Neural cell (in vitro differentiated cells): Measurements from ENCODE around the gene KLK10. TPM values are rescaled to one million over a fixed set of nuclear protein-coding genes. Genes with fewer than 3 reads are reported as not detected.

Source experiments
- H2AFZ ChIP-seq: fragments of 200-600, 300-800 bp; sonication (generic), shearing (Covaris generic); 2 replicates; pipeline ENCODE4 v1.6.0; 2014; ENCODE audit warnings: low read depth, mild to moderate bottlenecking, antibody characterized with exemption, low read length, moderate library complexity
- H3F3A ChIP-seq: fragments of 200-600 bp; shearing (Covaris generic); 2 replicates; pipeline ENCODE4 v1.6.1; 2016; ENCODE audit warnings: mild to moderate bottlenecking, moderate library complexity, mixed read lengths, antibody characterized with exemption, low read length; ENCODE audit not compliant: insufficient read depth, poor library complexity, severe bottlenecking
- H3K27ac ChIP-seq: fragments of 200-600, 300-800 bp; sonication (generic), shearing (Covaris generic); 2 replicates; pipeline ENCODE4 v1.5.1; 2014; ENCODE audit warnings: mild to moderate bottlenecking, low read length, moderate library complexity
- H3K27me3 ChIP-seq: fragments of 300-800, 200-600 bp; sonication (generic), shearing (Covaris generic); 2 replicates; pipeline ENCODE4 v1.6.0; 2014; ENCODE audit warnings: mild to moderate bottlenecking, low read depth, low read length, moderate library complexity; ENCODE audit not compliant: insufficient read depth
- H3K36me3 ChIP-seq: fragments of 300-800, 200-600 bp; sonication (generic), shearing (Covaris generic); 2 replicates; pipeline ENCODE4 v1.5.1; 2014; ENCODE audit warnings: mild to moderate bottlenecking, antibody characterized with exemption, low read length, moderate library complexity; ENCODE audit not compliant: insufficient read depth
- H3K4me2 ChIP-seq: fragments of 300-800, 200-600 bp; sonication (generic), shearing (Covaris generic); 2 replicates; pipeline ENCODE4 v1.6.0; 2014; ENCODE audit warnings: mild to moderate bottlenecking, low read length
- H3K4me3 ChIP-seq: fragments of 300-800, 200-600 bp; sonication (generic), shearing (Covaris generic); 2 replicates; pipeline ENCODE4 v1.5.1; 2014; ENCODE audit warnings: mild to moderate bottlenecking, low read length, moderate library complexity
- H3K79me2 ChIP-seq: fragments of 200-600 bp; shearing (Covaris generic); replicated peaks from 2 replicates; pipeline ENCODE4 v1.6.0; 2014; ENCODE audit warnings: mild to moderate bottlenecking, low read length, moderate library complexity; ENCODE audit not compliant: insufficient read depth
- H3K9ac ChIP-seq: fragments of 300-800, 200-600 bp; sonication (generic), shearing (Covaris generic); 2 replicates; pipeline ENCODE4 v1.6.1; 2016; ENCODE audit warnings: mild to moderate bottlenecking, low read length, mixed read lengths
- H3K9me2 ChIP-seq: fragments of 200-600 bp; shearing (Covaris generic); 2 replicates; pipeline ENCODE4 v1.6.1; 2016; ENCODE audit warnings: mild to moderate bottlenecking, low read length, mixed read lengths; ENCODE audit not compliant: insufficient read depth
- H3K9me3 ChIP-seq: fragments of 200-600, 300-800 bp; sonication (generic), shearing (Covaris generic); 2 replicates; pipeline ENCODE4 v1.6.1; 2016; ENCODE audit warnings: mild to moderate bottlenecking, mixed run types, low read length, moderate library complexity, mixed read lengths
- H4K20me1 ChIP-seq: fragments of 200-600 bp; shearing (Covaris generic); 2 replicates; pipeline ENCODE4 v1.6.1; 2016; ENCODE audit warnings: mild to moderate bottlenecking, mixed run types; ENCODE audit not compliant: insufficient read depth
- EP300 ChIP-seq: fragments of 450-650 bp; conservative IDR thresholded peaks from 2 replicates; pipeline ENCODE4 v1.6.1; 2014; ENCODE audit warnings: antibody characterized with exemption, mild to moderate bottlenecking, moderate library complexity; ENCODE audit not compliant: poor library complexity, severe bottlenecking
- EZH2 ChIP-seq: fragments of 200-600, 300-800 bp; shearing (Covaris generic), sonication (generic); IDR thresholded peaks from 2 replicates; pipeline ENCODE4 v1.6.1; 2014; ENCODE audit warnings: antibody characterized with exemption, low read length, borderline replicate concordance, mild to moderate bottlenecking; ENCODE audit not compliant: insufficient read depth, poor library complexity, severe bottlenecking
- MXI1 ChIP-seq: fragments of 450-650 bp; conservative IDR thresholded peaks from 2 replicates; pipeline ENCODE4 v1.6.1; 2014; ENCODE audit warnings: antibody characterized with exemption, mild to moderate bottlenecking; ENCODE audit not compliant: poor library complexity, severe bottlenecking
- POLR2AphosphoS5 ChIP-seq: IDR thresholded peaks from 2 replicates; pipeline ENCODE4 v1.6.1; 2012
- RAD21 ChIP-seq: fragments of 450-650 bp; conservative IDR thresholded peaks from 2 replicates; pipeline ENCODE4 v1.6.1; 2014; ENCODE audit warnings: antibody characterized with exemption, mild to moderate bottlenecking, moderate library complexity
- SMC3 ChIP-seq: fragments of 450-650 bp; conservative IDR thresholded peaks from 2 replicates; pipeline ENCODE4 v1.6.1; 2014; ENCODE audit warnings: antibody characterized with exemption, mild to moderate bottlenecking, moderate library complexity; ENCODE audit not compliant: poor library complexity
- TAF1 ChIP-seq: IDR thresholded peaks from 2 replicates; pipeline ENCODE4 v1.6.1; 2012; ENCODE audit warnings: low read depth
- polyA plus RNA-seq: library from polyadenylated mRNA; depleted of rRNA; stranded (reverse); fragments of >200 nt; gene quantifications from 2 replicates; pipeline ENCODE4 v1.2.3, GENCODE V29; 2014
- TF ChIP-seq, protein P1 (sequence below): fragments of 450-650 bp; IDR thresholded peaks from 2 replicates; pipeline ENCODE4 v1.5.1; 2014; ENCODE audit warnings: antibody characterized with exemption, mild to moderate bottlenecking, moderate library complexity; ENCODE audit not compliant: poor library complexity, severe bottlenecking
- TF ChIP-seq, protein P2 (sequence below): IDR thresholded peaks from 2 replicates; pipeline ENCODE4 v1.6.1; 2012; ENCODE audit warnings: borderline replicate concordance

The KLK10 gene
- polyA plus RNA-seq, 1 donor from 2014 or later, result 0.73 TPM

DNA sequence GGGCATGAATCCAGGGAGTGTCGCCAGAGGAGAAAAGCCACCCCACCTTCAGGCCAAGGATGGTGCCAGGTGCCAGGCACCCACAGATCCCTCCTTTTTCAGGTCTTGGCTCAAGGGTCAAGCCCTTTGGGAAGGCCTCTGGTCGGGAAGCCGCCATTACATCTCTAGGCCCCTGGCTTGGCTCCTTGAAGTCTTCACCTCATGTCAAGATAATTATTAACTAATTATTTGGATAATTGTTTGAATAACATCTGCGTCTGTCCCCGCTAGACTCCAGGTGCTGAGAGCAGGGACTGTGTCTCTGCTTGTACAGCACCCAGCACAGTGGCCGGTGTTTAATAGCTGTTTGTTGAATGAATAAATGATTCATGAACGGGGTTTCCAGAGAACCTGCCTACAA lies 44.2 kb upstream of the KLK10 start:
- H3K9me2 ChIP-seq, result no peaks in the 10 kb centered on the region
- no peaks in the 10 kb centered on the region for H3K79me2 ChIP-seq
- no peaks in the 10 kb centered on the region for H4K20me1 ChIP-seq
- H3K9me3 ChIP-seq, result no peaks in the 10 kb centered on the region
- no peak overlapping the region for H3K4me3 ChIP-seq
- H2AFZ ChIP-seq, result no peak overlapping the region
- H3K4me2 ChIP-seq, result no peak overlapping the region
- TF ChIP-seq MXI1 (no peak), TAF1 (no peak), RAD21 (no peak)
- TF ChIP-seq, protein P1, sequence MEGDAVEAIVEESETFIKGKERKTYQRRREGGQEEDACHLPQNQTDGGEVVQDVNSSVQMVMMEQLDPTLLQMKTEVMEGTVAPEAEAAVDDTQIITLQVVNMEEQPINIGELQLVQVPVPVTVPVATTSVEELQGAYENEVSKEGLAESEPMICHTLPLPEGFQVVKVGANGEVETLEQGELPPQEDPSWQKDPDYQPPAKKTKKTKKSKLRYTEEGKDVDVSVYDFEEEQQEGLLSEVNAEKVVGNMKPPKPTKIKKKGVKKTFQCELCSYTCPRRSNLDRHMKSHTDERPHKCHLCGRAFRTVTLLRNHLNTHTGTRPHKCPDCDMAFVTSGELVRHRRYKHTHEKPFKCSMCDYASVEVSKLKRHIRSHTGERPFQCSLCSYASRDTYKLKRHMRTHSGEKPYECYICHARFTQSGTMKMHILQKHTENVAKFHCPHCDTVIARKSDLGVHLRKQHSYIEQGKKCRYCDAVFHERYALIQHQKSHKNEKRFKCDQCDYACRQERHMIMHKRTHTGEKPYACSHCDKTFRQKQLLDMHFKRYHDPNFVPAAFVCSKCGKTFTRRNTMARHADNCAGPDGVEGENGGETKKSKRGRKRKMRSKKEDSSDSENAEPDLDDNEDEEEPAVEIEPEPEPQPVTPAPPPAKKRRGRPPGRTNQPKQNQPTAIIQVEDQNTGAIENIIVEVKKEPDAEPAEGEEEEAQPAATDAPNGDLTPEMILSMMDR, result no peak
- no peaks in the 10 kb centered on the region for H3K36me3 ChIP-seq
- no peak overlapping the region for H3K27ac ChIP-seq
- peaks cover 16% of the 10 kb centered on the region for H3K27me3 ChIP-seq
- H3K9ac ChIP-seq, result no peak overlapping the region
- no peaks in the 10 kb centered on the region for H3F3A ChIP-seq

DNA sequence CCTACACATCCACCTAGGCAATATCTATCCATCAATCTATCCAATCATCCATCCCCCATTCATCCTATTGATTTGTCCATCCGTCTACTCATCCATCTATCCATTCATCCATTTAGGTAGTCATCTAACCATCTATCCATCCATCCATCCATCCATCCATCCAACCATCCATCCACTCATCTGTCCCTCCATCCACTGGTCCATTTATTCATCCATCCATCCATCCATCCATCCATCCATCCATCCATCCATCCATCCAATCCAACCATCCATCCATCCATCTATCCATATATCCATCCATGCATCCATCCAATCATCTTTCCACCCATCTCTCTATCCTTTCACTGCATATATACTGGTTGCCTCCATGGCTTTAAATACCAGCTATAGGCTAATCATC lies 41.5 kb upstream of the KLK10 start:
- H3K27ac ChIP-seq, result no peak overlapping the region
- H2AFZ ChIP-seq, result no peak overlapping the region
- H3K27me3 ChIP-seq, result peaks cover 14% of the 10 kb centered on the region
- H3K4me2 ChIP-seq, result no peak overlapping the region
- H3K9ac ChIP-seq, result no peak overlapping the region
- H3K9me3 ChIP-seq, result no peaks in the 10 kb centered on the region
- no peaks in the 10 kb centered on the region for H3K79me2 ChIP-seq
- TF ChIP-seq EZH2 (no peak), SMC3 (no peak), TAF1 (no peak), RAD21 (no peak), EP300 (no peak), POLR2AphosphoS5 (no peak), MXI1 (no peak)
- TF ChIP-seq, protein P1, result no peak
- TF ChIP-seq, protein P2, sequence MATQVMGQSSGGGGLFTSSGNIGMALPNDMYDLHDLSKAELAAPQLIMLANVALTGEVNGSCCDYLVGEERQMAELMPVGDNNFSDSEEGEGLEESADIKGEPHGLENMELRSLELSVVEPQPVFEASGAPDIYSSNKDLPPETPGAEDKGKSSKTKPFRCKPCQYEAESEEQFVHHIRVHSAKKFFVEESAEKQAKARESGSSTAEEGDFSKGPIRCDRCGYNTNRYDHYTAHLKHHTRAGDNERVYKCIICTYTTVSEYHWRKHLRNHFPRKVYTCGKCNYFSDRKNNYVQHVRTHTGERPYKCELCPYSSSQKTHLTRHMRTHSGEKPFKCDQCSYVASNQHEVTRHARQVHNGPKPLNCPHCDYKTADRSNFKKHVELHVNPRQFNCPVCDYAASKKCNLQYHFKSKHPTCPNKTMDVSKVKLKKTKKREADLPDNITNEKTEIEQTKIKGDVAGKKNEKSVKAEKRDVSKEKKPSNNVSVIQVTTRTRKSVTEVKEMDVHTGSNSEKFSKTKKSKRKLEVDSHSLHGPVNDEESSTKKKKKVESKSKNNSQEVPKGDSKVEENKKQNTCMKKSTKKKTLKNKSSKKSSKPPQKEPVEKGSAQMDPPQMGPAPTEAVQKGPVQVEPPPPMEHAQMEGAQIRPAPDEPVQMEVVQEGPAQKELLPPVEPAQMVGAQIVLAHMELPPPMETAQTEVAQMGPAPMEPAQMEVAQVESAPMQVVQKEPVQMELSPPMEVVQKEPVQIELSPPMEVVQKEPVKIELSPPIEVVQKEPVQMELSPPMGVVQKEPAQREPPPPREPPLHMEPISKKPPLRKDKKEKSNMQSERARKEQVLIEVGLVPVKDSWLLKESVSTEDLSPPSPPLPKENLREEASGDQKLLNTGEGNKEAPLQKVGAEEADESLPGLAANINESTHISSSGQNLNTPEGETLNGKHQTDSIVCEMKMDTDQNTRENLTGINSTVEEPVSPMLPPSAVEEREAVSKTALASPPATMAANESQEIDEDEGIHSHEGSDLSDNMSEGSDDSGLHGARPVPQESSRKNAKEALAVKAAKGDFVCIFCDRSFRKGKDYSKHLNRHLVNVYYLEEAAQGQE, result no peak
- H3K36me3 ChIP-seq, result no peaks in the 10 kb centered on the region
- H4K20me1 ChIP-seq, result no peaks in the 10 kb centered on the region
- no peaks in the 10 kb centered on the region for H3F3A ChIP-seq
- H3K9me2 ChIP-seq, result no peaks in the 10 kb centered on the region
- H3K4me3 ChIP-seq, result no peak overlapping the region
